GM19025 (cell line): ENCODE results near the gene GTPBP2.

Experiments used
- ATAC-seq: cut with Tn5 transposase; IDR thresholded peaks from one replicate; pipeline ENCODE4 v1.9.1; 2021; ENCODE audit warnings: mild to moderate bottlenecking, low read depth, moderate library complexity; ENCODE audit not compliant: unreplicated experiment

The GTPBP2 gene

GRCh38 chr6:43629104-43629504, at the start of gene GTPBP2:
Gene GTPBP2, minus strand, starts transcription at chr6:43629264. Its CDS starts 102 bp downstream, at chr6:43629162.
- ATAC-seq, result peak; percentile 83

- no peak for ATAC-seq
These were observed 49.3 kb upstream of the GTPBP2 start for GRCh38 chr6:43678341-43678740.

GRCh38 chr6:43677759-43678158, 48.7 kb upstream of the GTPBP2 start:
- no peak for ATAC-seq

GRCh38 chr6:43676962-43677606, 48.0 kb upstream of the GTPBP2 start:
- ATAC-seq, result no peak

GRCh38 chr6:43674921-43675320, 45.9 kb upstream of the GTPBP2 start:
- ATAC-seq, result no peak

- no peak for ATAC-seq
These were observed 45.2 kb upstream of the GTPBP2 start for GRCh38 chr6:43674291-43674690.

GRCh38 chr6:43673444-43674084, 44.5 kb upstream of the GTPBP2 start:
- no peak for ATAC-seq

- ATAC-seq, result no peak
These were observed 43.0 kb upstream of the GTPBP2 start for GRCh38 chr6:43671801-43672690.

GRCh38 chr6:43671011-43671800, 42.1 kb upstream of the GTPBP2 start:
- ATAC-seq, result no peak

- no peak for ATAC-seq
These were observed 41.5 kb upstream of the GTPBP2 start for GRCh38 chr6:43670623-43670986.

GRCh38 chr6:43669922-43670622, 41.0 kb upstream of the GTPBP2 start:
- ATAC-seq, result no peak

- ATAC-seq, result no peak
These were observed 40.2 kb upstream of the GTPBP2 start for GRCh38 chr6:43669050-43669921.

- ATAC-seq, result peak; percentile 48
These were observed 39.3 kb upstream of the GTPBP2 start for GRCh38 chr6:43668151-43669028.

- ATAC-seq, result no peak
These were observed 38.4 kb upstream of the GTPBP2 start for GRCh38 chr6:43667245-43668150.

- ATAC-seq, result no peak
These were observed 37.3 kb upstream of the GTPBP2 start for GRCh38 chr6:43666196-43666920.

GRCh38 chr6:43665376-43665775, 36.3 kb upstream of the GTPBP2 start:
- ATAC-seq, result no peak
